Suprapubic skin (tissue), 4 donors: ENCODE results near the gene CSF3. TPM values are rescaled to one million over a fixed set of nuclear protein-coding genes. Genes with fewer than 3 reads are reported as not detected.

Experiments
- DNase-seq, 2 donors: peaks; one replicate each; pipeline ENCODE4 v3.0.0-alpha.2; 2019; ENCODE audit warnings: low spot score in 2 of 2
- H3K27ac ChIP-seq: fragments of 200-600 bp; sonication (generic); one replicate; pipeline ENCODE4 v1.5.1; 2019
- H3K27me3 ChIP-seq: fragments of 200-600 bp; sonication (generic); one replicate; pipeline ENCODE4 v1.5.1; 2019
- H3K36me3 ChIP-seq: fragments of 200-600 bp; sonication (generic); one replicate; pipeline ENCODE4 v1.5.1; 2019
- H3K4me1 ChIP-seq: fragments of 200-600 bp; sonication (generic); one replicate; pipeline ENCODE4 v1.5.1; 2019
- H3K4me3 ChIP-seq: fragments of 200-600 bp; sonication (generic); one replicate; pipeline ENCODE4 v1.5.1; 2019; ENCODE audit warnings: mild to moderate bottlenecking
- H3K9me3 ChIP-seq: fragments of 200-600 bp; sonication (generic); one replicate; pipeline ENCODE4 v1.5.1; 2019
- CTCF ChIP-seq, 2 donors: fragments of 200-600 bp in 1 of 2; fragments of 450-650 bp in 1 of 2; sonication (generic) in 1 of 2; IDR thresholded peaks; one replicate each; pipeline ENCODE4 v1.5.1; 2016 to 2019; ENCODE audit warnings: antibody characterized with exemption in 2 of 2, mild to moderate bottlenecking in 1 of 2, moderate library complexity in 1 of 2
- EP300 ChIP-seq: sonication (generic); formaldehyde crosslinking; IDR thresholded peaks from one replicate; pipeline ENCODE4 v1.6.1; 2017; ENCODE audit warnings: antibody characterized with exemption
- POLR2A ChIP-seq, 2 donors: fragments of 450-650 bp; IDR thresholded peaks; one replicate each; pipeline ENCODE4 v1.6.1; 2017; ENCODE audit warnings: antibody characterized with exemption in 2 of 2, mild to moderate bottlenecking in 2 of 2, moderate library complexity in 2 of 2
- POLR2AphosphoS5 ChIP-seq, 3 donors: sonication (generic); formaldehyde crosslinking; IDR thresholded peaks; one replicate each; pipeline ENCODE4 v1.6.1; 2017; ENCODE audit warnings: antibody characterized with exemption in 3 of 3
- WGBS: methylation state at CpG from one replicate; pipeline ENCODE4 v1.1.5; 2018; 5-methylcytosine and 5-hydroxymethylcytosine counted together
- total RNA-seq, 4 donors: library from RNA; depleted of rRNA; stranded (reverse); fragments of >200 nt; gene quantifications; one replicate each; pipeline ENCODE4 v1.1.0, GENCODE V29; 2016

CSF3 gene
- total RNA-seq, 4 donors from 2014 or later = 5.0 TPM; not detected in 3

DNA sequence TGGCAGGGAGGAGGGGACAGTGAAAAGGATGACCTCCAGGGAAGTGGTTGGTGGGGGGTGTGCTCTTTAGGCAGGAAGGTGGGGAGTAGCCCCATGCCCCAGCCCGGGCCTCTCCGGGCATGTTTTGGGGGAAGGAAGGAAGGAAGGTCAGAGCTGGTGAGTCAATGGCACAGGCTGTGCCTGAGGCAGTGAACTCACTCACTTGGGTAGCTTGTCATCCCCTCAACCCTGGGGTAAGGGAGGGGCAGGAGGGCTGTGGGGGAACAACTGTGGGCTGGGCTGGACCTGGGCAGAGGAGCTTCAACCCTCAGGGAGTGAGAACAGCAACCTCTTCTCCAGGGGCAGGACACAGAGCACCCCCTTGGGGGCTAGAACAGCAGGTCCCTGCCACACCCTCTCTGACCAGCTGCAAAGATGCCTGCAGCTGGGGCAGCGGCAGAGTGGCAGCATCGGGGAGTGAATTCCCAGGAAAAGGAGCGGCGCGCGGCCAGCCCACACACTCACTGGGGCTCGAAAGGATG, 6.3 kb downstream of the CSF3 start:
- Histone ChIP-seq H3K9me3 (no peaks in the 10 kb centered on the region), H3K36me3 (peaks cover 62% of the 10 kb centered on the region), H3K4me3 (no peak overlapping the region), H3K27ac (no peak overlapping the region), H3K4me1 (peaks cover 19% of the 10 kb centered on the region), H3K27me3 (no peaks in the 10 kb centered on the region)
- WGBS = 44% methylated on average over 3 of the region's 9 CpGs
- TF ChIP-seq CTCF (IDR thresholded peaks at IDR 0.05) (no peak), EP300 (no peak), POLR2A (IDR thresholded peaks at IDR 0.05) (no peak), POLR2AphosphoS5 (IDR thresholded peaks at IDR 0.05) (no peak)
- no peak for DNase-seq

- Histone ChIP-seq H3K36me3 (peaks cover 62% of the 10 kb centered on the region), H3K27me3 (no peaks in the 10 kb centered on the region), H3K27ac (no peak overlapping the region), H3K9me3 (no peaks in the 10 kb centered on the region), H3K4me3 (no peak overlapping the region), H3K4me1 (peaks cover 26% of the 10 kb centered on the region)
- no peak for DNase-seq
- whole genome bisulfite sequencing = 96% methylated on average over 3 of the region's 9 CpGs
- no peak for TF ChIP-seq CTCF (IDR thresholded peaks at IDR 0.05)
- TF ChIP-seq EP300 = no peak
- TF ChIP-seq POLR2AphosphoS5 (IDR thresholded peaks at IDR 0.05) = no peak
- TF ChIP-seq POLR2A (IDR thresholded peaks at IDR 0.05) = no peak
These were observed 7.3 kb downstream of the CSF3 start for GRCh38 chr17:40022497-40022896.

DNA sequence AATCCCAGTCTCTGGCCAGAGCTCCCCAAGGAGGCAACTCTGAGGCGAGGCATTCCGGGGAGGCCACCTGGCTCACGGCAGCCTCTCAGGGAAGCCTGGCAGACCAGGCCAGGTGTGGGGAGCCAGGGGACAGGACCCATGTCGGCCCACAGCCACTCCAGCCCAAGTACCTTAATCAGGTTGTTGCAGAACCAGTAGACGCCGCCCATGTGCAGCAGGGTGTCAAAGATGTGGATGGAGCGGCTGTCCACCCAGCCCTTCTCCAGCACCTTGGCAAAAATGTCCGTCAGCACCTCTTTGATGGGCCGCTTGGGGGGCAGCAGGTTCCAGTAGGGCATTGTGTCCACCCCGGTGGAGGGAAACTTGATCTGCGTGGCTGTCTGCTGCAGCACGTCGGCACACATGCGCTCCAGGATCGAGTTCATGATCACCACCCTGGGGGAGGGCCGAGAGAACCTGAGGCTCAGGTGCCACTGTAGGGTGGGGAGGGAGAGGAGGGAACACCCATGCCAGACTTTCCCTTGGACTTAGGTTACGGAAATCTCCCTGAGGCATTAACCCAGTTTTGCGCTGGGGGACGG, 7.8 kb downstream of the CSF3 start:
- TF ChIP-seq POLR2A (IDR thresholded peaks at IDR 0.05) (no peak), EP300 (no peak), CTCF (IDR thresholded peaks at IDR 0.05) (no peak), POLR2AphosphoS5 (IDR thresholded peaks at IDR 0.05) (no peak)
- Histone ChIP-seq H3K27ac (no peak overlapping the region), H3K27me3 (no peaks in the 10 kb centered on the region), H3K36me3 (peaks cover 67% of the 10 kb centered on the region), H3K9me3 (no peaks in the 10 kb centered on the region), H3K4me1 (peaks cover 26% of the 10 kb centered on the region), H3K4me3 (no peak overlapping the region)
- 76% methylated on average over 3 of the region's 19 CpGs for WGBS
- no peak for DNase-seq

DNA sequence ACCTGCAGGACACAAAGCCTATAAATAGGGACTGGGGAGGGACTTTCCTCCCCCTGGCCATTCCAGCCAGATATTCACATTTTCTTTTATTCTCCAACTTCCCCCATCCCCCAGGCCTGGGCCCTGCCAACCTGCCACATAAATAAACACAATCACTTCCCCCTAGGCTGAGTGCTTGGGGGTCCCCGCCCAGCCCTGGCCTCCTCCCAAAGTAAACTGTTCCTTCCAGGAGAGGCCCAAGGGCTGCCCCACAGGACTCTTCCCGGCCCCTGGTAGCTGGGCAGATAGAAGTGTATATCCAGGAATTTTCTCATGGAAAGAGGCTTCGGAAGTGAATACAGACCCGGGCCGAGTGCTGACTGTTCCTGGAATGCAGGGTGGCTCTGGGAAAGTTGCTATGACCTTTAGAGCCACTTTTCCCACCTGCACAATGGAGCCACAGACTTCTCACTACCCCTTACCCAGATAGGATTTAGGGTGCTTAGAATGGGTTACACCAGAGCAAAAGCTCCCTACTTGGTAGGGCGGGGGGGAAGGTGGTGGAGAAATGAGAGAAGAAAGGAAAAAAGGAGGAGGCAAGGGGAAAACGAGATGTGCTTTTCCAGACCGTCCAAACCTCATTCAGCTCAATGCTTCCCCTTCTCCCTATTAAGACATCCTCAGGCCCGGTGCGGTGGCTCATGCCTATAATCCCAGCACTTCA, 8.5 kb downstream of the CSF3 start:
- TF ChIP-seq EP300 (no peak), CTCF (IDR thresholded peaks at IDR 0.05) (no peak), POLR2AphosphoS5 (IDR thresholded peaks at IDR 0.05) (no peak), POLR2A (IDR thresholded peaks at IDR 0.05) (no peak)
- Histone ChIP-seq H3K4me3 (no peak overlapping the region), H3K27me3 (no peaks in the 10 kb centered on the region), H3K9me3 (no peaks in the 10 kb centered on the region), H3K27ac (no peak overlapping the region), H3K4me1 (peaks cover 22% of the 10 kb centered on the region), H3K36me3 (peaks cover 69% of the 10 kb centered on the region)
- 69% methylated on average over 10 of the region's 10 CpGs for WGBS
- DNase-seq = no peak

DNA sequence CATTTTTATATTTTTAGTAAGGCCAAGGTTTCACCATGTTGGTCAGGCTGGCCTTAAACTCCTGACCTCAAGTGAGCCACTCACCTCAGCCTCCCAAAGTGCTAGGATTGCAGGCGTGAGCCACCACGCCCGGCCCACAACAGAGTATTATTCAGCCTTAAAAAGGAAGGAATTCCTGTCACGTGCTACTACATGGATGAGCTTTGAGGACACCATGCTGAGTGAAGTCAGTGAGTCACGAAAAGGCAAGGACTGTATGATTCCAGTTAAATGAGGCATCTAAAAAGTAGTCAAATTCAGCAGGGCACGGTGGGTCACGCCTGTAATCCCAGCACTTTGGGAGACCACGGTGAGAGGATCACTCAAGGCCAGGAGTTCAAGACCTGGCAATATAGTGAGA, 9.7 kb downstream of the CSF3 start:
- WGBS = 89% methylated on average over 8 of the region's 8 CpGs
- H3K9me3 ChIP-seq = no peaks in the 10 kb centered on the region
- no peaks in the 10 kb centered on the region for H3K27me3 ChIP-seq
- no peak for TF ChIP-seq POLR2A (IDR thresholded peaks at IDR 0.05)
- TF ChIP-seq POLR2AphosphoS5 (IDR thresholded peaks at IDR 0.05) = no peak
- TF ChIP-seq EP300 = no peak
- no peak for TF ChIP-seq CTCF (IDR thresholded peaks at IDR 0.05)
- H3K4me3 ChIP-seq = no peak overlapping the region
- H3K36me3 ChIP-seq = peaks cover 70% of the 10 kb centered on the region
- DNase-seq = no peak
- H3K4me1 ChIP-seq = peaks cover 21% of the 10 kb centered on the region
- no peak overlapping the region for H3K27ac ChIP-seq
